Neural progenitor cell (in vitro differentiated cells): Measurements from ENCODE around the gene HOXD12. TPM values are rescaled to one million over a fixed set of nuclear protein-coding genes. Genes with fewer than 3 reads are reported as not detected.

Source experiments
- DNase-seq: peaks from one replicate; pipeline ENCODE4 v3.0.0-alpha.2; 2016; ENCODE audit warnings: low spot score
- H2AFZ ChIP-seq: fragments of 200-600 bp; sonication (generic); replicated peaks from 2 replicates; pipeline ENCODE4 v1.6.1; 2016; ENCODE audit warnings: antibody characterized with exemption
- H3F3A ChIP-seq: fragments of 200-600 bp; sonication (generic); 2 replicates; pipeline ENCODE4 v1.6.1; 2016; ENCODE audit warnings: antibody characterized with exemption, low read depth
- H3K27ac ChIP-seq: fragments of 200-600 bp; sonication (generic); 2 replicates; pipeline ENCODE4 v1.5.1; 2016; ENCODE audit warnings: mild to moderate bottlenecking
- H3K27me3 ChIP-seq: fragments of 200-600 bp; sonication (generic); 2 replicates; pipeline ENCODE4 v1.6.1; 2016; ENCODE audit warnings: mild to moderate bottlenecking, moderate library complexity
- H3K36me3 ChIP-seq: fragments of 200-600 bp; sonication (generic); 2 replicates; pipeline ENCODE4 v1.5.1; 2016
- H3K4me1 ChIP-seq: fragments of 200-600 bp; sonication (generic); 2 replicates; pipeline ENCODE4 v1.6.1; 2016; ENCODE audit warnings: mixed run types
- H3K4me2 ChIP-seq: fragments of 200-600 bp; sonication (generic); 2 replicates; pipeline ENCODE4 v1.6.1; 2016
- H3K4me3 ChIP-seq: fragments of 200-600 bp; sonication (generic); 2 replicates; pipeline ENCODE4 v1.5.1; 2016
- H3K79me2 ChIP-seq: fragments of 200-600 bp; sonication (generic); 2 replicates; pipeline ENCODE4 v1.6.1; 2016; ENCODE audit warnings: low read depth
- H3K9ac ChIP-seq: fragments of 200-600 bp; sonication (generic); 2 replicates; pipeline ENCODE4 v1.6.1; 2016
- H3K9me3 ChIP-seq: fragments of 200-600 bp; sonication (generic); 2 replicates; pipeline ENCODE4 v1.5.1; 2016; ENCODE audit warnings: low read depth
- H4K20me1 ChIP-seq: fragments of 200-600 bp; sonication (generic); 2 replicates; pipeline ENCODE4 v1.6.1; 2016; ENCODE audit warnings: low read depth
- H3K27ac Mint-ChIP-seq: 3 replicates; pipeline ENCODE4 v1.8.0; 2021; ENCODE audit warnings: mixed read lengths
- H3K27me3 Mint-ChIP-seq: 2 replicates; pipeline ENCODE4 v1.8.0; 2022; ENCODE audit warnings: low read depth, mild to moderate bottlenecking, inconsistent platforms, moderate library complexity, mixed read lengths; ENCODE audit not compliant: insufficient read depth
- H3K36me3 Mint-ChIP-seq: 3 replicates; pipeline ENCODE4 v1.8.0; 2021; ENCODE audit warnings: mixed read lengths
- H3K4me1 Mint-ChIP-seq: 3 replicates; pipeline ENCODE4 v1.8.0; 2021; ENCODE audit warnings: mixed read lengths
- H3K4me3 Mint-ChIP-seq: 3 replicates; pipeline ENCODE4 v1.8.0; 2021; ENCODE audit warnings: mild to moderate bottlenecking, moderate library complexity, mixed read lengths
- H3K9me3 Mint-ChIP-seq: 3 replicates; pipeline ENCODE4 v1.8.0; 2020; ENCODE audit warnings: mixed read lengths
- CTCF ChIP-seq: fragments of 200-600 bp; sonication (generic); IDR thresholded peaks from 2 replicates; pipeline ENCODE4 v1.5.1; 2017; ENCODE audit warnings: antibody characterized with exemption, mild to moderate bottlenecking
- EZH2 ChIP-seq: fragments of 200-600 bp; sonication (generic); IDR thresholded peaks from 2 replicates; pipeline ENCODE4 v1.6.1; 2017; ENCODE audit warnings: antibody characterized with exemption, mild to moderate bottlenecking, moderate library complexity
- EZH2phosphoT487 ChIP-seq: fragments of 200-600 bp; sonication (generic); IDR thresholded peaks from 2 replicates; pipeline ENCODE4 v1.6.1; 2017; ENCODE audit warnings: antibody characterized with exemption
- total RNA-seq: library from RNA; depleted of rRNA; stranded (reverse); fragments of >200 nt; gene quantifications from 2 replicates; pipeline ENCODE4 v1.2.3, GENCODE V29; 2015; ENCODE audit warnings: low replicate concordance

HOXD12 gene
- total RNA-seq, 1 donor from 2014 or later: not detected

- H3K36me3 ChIP-seq: no peaks in the 10 kb centered on the region
- no peak overlapping the region for H3K4me2 ChIP-seq
- H3K4me3 ChIP-seq: no peak overlapping the region
- Mint-ChIP-seq H3K9me3 (peaks cover 10% of the 10 kb centered on the region), H3K4me1 (peaks cover 15% of the 10 kb centered on the region), H3K27ac (no peak overlapping the region), H3K36me3 (no peaks in the 10 kb centered on the region), H3K27me3 (peaks cover 85% of the 10 kb centered on the region), H3K4me3 (no peak overlapping the region)
- H3K27me3 ChIP-seq: peaks cover 100% of the 10 kb centered on the region
- H3K9me3 ChIP-seq: no peaks in the 10 kb centered on the region
- H3K79me2 ChIP-seq: no peaks in the 10 kb centered on the region
- H3F3A ChIP-seq: no peaks in the 10 kb centered on the region
- H4K20me1 ChIP-seq: peaks cover 96% of the 10 kb centered on the region
- H2AFZ ChIP-seq: no peak overlapping the region
- TF ChIP-seq EZH2phosphoT487 (peak; percentile 94), EZH2 (peak; percentile 94), CTCF (no peak)
- no peak overlapping the region for H3K27ac ChIP-seq
- no peaks in the 10 kb centered on the region for H3K4me1 ChIP-seq
- no peak for DNase-seq
- H3K9ac ChIP-seq: no peak overlapping the region
Observed at GRCh38 chr2:176109192-176109901, 9.8 kb downstream of the HOXD12 start.

GRCh38 chr2:176109946-176110345 is 10.4 kb downstream of the HOXD12 start:
- Histone ChIP-seq H3K36me3 (no peaks in the 10 kb centered on the region), H3F3A (no peaks in the 10 kb centered on the region), H3K9ac (no peak overlapping the region), H2AFZ (no peak overlapping the region), H3K4me2 (no peak overlapping the region), H3K27ac (no peak overlapping the region), H3K79me2 (no peaks in the 10 kb centered on the region), H4K20me1 (peaks cover 96% of the 10 kb centered on the region), H3K9me3 (no peaks in the 10 kb centered on the region), H3K4me3 (no peak overlapping the region), H3K4me1 (no peaks in the 10 kb centered on the region), H3K27me3 (peaks cover 100% of the 10 kb centered on the region)
- Mint-ChIP-seq H3K27ac (no peak overlapping the region), H3K27me3 (peaks cover 85% of the 10 kb centered on the region), H3K36me3 (no peaks in the 10 kb centered on the region), H3K4me3 (no peak overlapping the region), H3K9me3 (peaks cover 10% of the 10 kb centered on the region), H3K4me1 (peaks cover 12% of the 10 kb centered on the region)
- TF ChIP-seq EZH2phosphoT487 (no peak), EZH2 (no peak), CTCF (no peak)
- DNase-seq: no peak

- no peak overlapping the region for H3K27ac Mint-ChIP-seq
- Histone ChIP-seq H3K4me1 (no peaks in the 10 kb centered on the region), H3K9ac (no peak overlapping the region), H3K27ac (no peak overlapping the region), H3K27me3 (peaks cover 100% of the 10 kb centered on the region), H4K20me1 (peaks cover 96% of the 10 kb centered on the region), H3K36me3 (no peaks in the 10 kb centered on the region), H3K79me2 (no peaks in the 10 kb centered on the region), H3K4me2 (no peak overlapping the region), H3K4me3 (no peak overlapping the region), H3K9me3 (no peaks in the 10 kb centered on the region), H2AFZ (no peak overlapping the region), H3F3A (no peaks in the 10 kb centered on the region)
- no peak overlapping the region for H3K4me3 Mint-ChIP-seq
- H3K36me3 Mint-ChIP-seq: no peaks in the 10 kb centered on the region
- peaks cover 85% of the 10 kb centered on the region for H3K27me3 Mint-ChIP-seq
- peaks cover 10% of the 10 kb centered on the region for H3K9me3 Mint-ChIP-seq
- TF ChIP-seq CTCF (no peak), EZH2 (no peak), EZH2phosphoT487 (no peak)
- H3K4me1 Mint-ChIP-seq: peaks cover 11% of the 10 kb centered on the region
- no peak for DNase-seq
Observed at GRCh38 chr2:176110415-176111308, 11.1 kb downstream of the HOXD12 start.
